HepG2 (cell line): ENCODE measurements around the gene RANBP2. TPM values are rescaled to one million over a fixed set of nuclear protein-coding genes. Genes with fewer than 3 reads are reported as not detected.

Experiments
- CBX5 ChIP-seq: sonication (generic); formaldehyde crosslinking; IDR thresholded peaks from 2 replicates; pipeline ENCODE4 v1.4.0; 2020; ENCODE audit warnings: missing genetic modification reagents, borderline replicate concordance
- CSRNP1 ChIP-seq: sonication (generic); formaldehyde crosslinking; IDR thresholded peaks from 2 replicates; pipeline ENCODE4 v1.8.1; 2023; ENCODE audit warnings: mild to moderate bottlenecking, missing genetic modification reagents
- ELK4 ChIP-seq: sonication (generic); formaldehyde crosslinking; IDR thresholded peaks from 2 replicates; pipeline ENCODE4 v1.9.0; 2021; ENCODE audit warnings: missing genetic modification reagents, borderline replicate concordance
- ESRRA ChIP-seq: sonication (generic); formaldehyde crosslinking; IDR thresholded peaks from 2 replicates; pipeline ENCODE4 v1.5.1; 2020; ENCODE audit warnings: mild to moderate bottlenecking, low read depth, missing genetic modification reagents
- FLYWCH1 ChIP-seq: sonication (generic); formaldehyde crosslinking; IDR thresholded peaks from 2 replicates; pipeline ENCODE4 v1.8.1; 2023; ENCODE audit warnings: mild to moderate bottlenecking, missing genetic modification reagents
- HIC2 ChIP-seq: sonication (generic); formaldehyde crosslinking; IDR thresholded peaks from 2 replicates; pipeline ENCODE4 v1.9.0; 2022; ENCODE audit warnings: low read depth, missing genetic modification reagents
- KAT2B ChIP-seq: fragments of 150-350 bp; IDR thresholded peaks from 2 replicates; pipeline ENCODE4 v1.6.1; 2014; ENCODE audit warnings: low read depth, low read length, borderline replicate concordance
- LBX2 ChIP-seq: sonication (generic); formaldehyde crosslinking; IDR thresholded peaks from 2 replicates; pipeline ENCODE4 v1.5.0; 2020; ENCODE audit warnings: missing genetic modification reagents, mild to moderate bottlenecking, borderline replicate concordance
- MAFG ChIP-seq: sonication (generic); formaldehyde crosslinking; IDR thresholded peaks from 2 replicates; pipeline ENCODE4 v1.5.1; 2020; ENCODE audit warnings: mild to moderate bottlenecking, missing genetic modification reagents
- MIER3 ChIP-seq: IDR thresholded peaks from 2 replicates; pipeline ENCODE4 v1.6.1; 2016; ENCODE audit warnings: missing compliant biosample characterization, borderline replicate concordance
- NPAS2 ChIP-seq: sonication (generic); formaldehyde crosslinking; IDR thresholded peaks from 2 replicates; pipeline ENCODE4 v1.8.0; 2022; ENCODE audit warnings: mild to moderate bottlenecking, missing genetic modification reagents, borderline replicate concordance
- NR2F1 ChIP-seq, 2 experiments: fragments of 450-650 bp in 1 of 2; formaldehyde crosslinking in 1 of 2; IDR thresholded peaks; 2 replicates each; pipeline versions ENCODE4 v1.5.0 to v1.6.1; 2016 to 2020; ENCODE audit warnings: mild to moderate bottlenecking in 1 of 2, missing compliant biosample characterization in 1 of 2, missing genetic modification reagents in 1 of 2, moderate library complexity in 1 of 2
- PBX2 ChIP-seq: IDR thresholded peaks from 2 replicates; pipeline ENCODE4 v1.6.1; 2016; ENCODE audit warnings: control low read depth
- PRPF4 ChIP-seq: fragments of 200-400 bp; formaldehyde crosslinking; IDR thresholded peaks from 2 replicates; pipeline ENCODE4 v1.6.1; 2016; ENCODE audit warnings: low read length, low read depth; ENCODE audit not compliant: poor library complexity, severe bottlenecking
- SYNCRIP ChIP-seq: fragments of 200-400 bp; formaldehyde crosslinking; IDR thresholded peaks from 2 replicates; pipeline ENCODE4 v1.6.1; 2018; ENCODE audit warnings: mild to moderate bottlenecking, low read depth, low read length; ENCODE audit not compliant: insufficient read depth
- ZFP36 ChIP-seq: fragments of 150-350 bp; IDR thresholded peaks from 2 replicates; pipeline ENCODE4 v1.6.1; 2018; ENCODE audit warnings: borderline replicate concordance, low read length, low read depth; ENCODE audit not compliant: partially characterized antibody
- ZFP37 ChIP-seq: sonication (generic); formaldehyde crosslinking; IDR thresholded peaks from 2 replicates; pipeline ENCODE4 v1.4.0; 2020; ENCODE audit warnings: missing genetic modification reagents, borderline replicate concordance
- ZNF230 ChIP-seq: sonication (generic); formaldehyde crosslinking; IDR thresholded peaks from 2 replicates; pipeline ENCODE4 v1.4.0; 2020; ENCODE audit warnings: mild to moderate bottlenecking, missing genetic modification reagents
- ZNF24 ChIP-seq: fragments of 450-650 bp; IDR thresholded peaks from 2 replicates; pipeline ENCODE4 v1.6.1; 2017; ENCODE audit warnings: antibody characterized with exemption, mild to moderate bottlenecking
- ZNF382 ChIP-seq: sonication (generic); formaldehyde crosslinking; IDR thresholded peaks from 2 replicates; pipeline ENCODE4 v1.5.0; 2020; ENCODE audit warnings: missing genetic modification reagents, mild to moderate bottlenecking, borderline replicate concordance
- ZNF709 ChIP-seq: sonication (generic); formaldehyde crosslinking; IDR thresholded peaks from 2 replicates; pipeline ENCODE4 v1.5.0; 2020; ENCODE audit warnings: mild to moderate bottlenecking, missing genetic modification reagents
- ZNF749 ChIP-seq: sonication (generic); formaldehyde crosslinking; IDR thresholded peaks from 2 replicates; pipeline ENCODE4 v1.8.0; 2022; ENCODE audit warnings: mild to moderate bottlenecking, missing genetic modification reagents, moderate library complexity, borderline replicate concordance
- polyA plus RNA-seq, 8 experiments: library from polyadenylated mRNA; depleted of rRNA in 3 of 8; stranded (reverse) in 7 of 8; unstranded in 1 of 8; fragments of >200 nt; fragmentation: Illumina TruSeq in 4 of 8; extraction: Trizol in 4 of 8; gene quantifications; 2 replicates each; pipeline versions ENCODE4 v1.2.1 to v1.2.3, GENCODE V29; 2011 to 2016; ENCODE audit warnings: low read depth in 4 of 8, missing spikeins in 1 of 8, mixed read lengths in 1 of 8; ENCODE audit not compliant: insufficient read depth in 1 of 8
- total RNA-seq, 5 experiments: library from RNA; depleted of rRNA; stranded (reverse); fragments of >200 nt; fragmentation: Illumina TruSeq; extraction: Trizol; gene quantifications; 2 replicates each; pipeline ENCODE4 v1.2.3, GENCODE V29; 2016; ENCODE audit warnings: low read depth in 1 of 5

Gene RANBP2
- total and polyA plus RNA-seq, 2 of the 13 experiments (the other 11 are each of a cell fraction or from before 2014, with no cell fraction given) = 12.2 to 87.0 TPM

- TF ChIP-seq CSRNP1 (CRISPR knock-in tag) (peak; percentile 98), LBX2 (no peak; the same call in 1 of the 2 replicates), PBX2 (no peak), NPAS2 (CRISPR knock-in tag) (no peak), ZFP36 (no peak), KAT2B (no peak), NR2F1 (CRISPR knock-in tag; IDR thresholded peaks at IDR 0.05) (peak in 1 of 2 experiments; percentile 59; a peak in 2 of 4 replicates), ELK4 (CRISPR knock-in tag) (peak; percentile 44; the same call in 1 of the 2 replicates), ZNF24 (peak; percentile 39; the same call in 1 of the 2 replicates), ZNF230 (CRISPR knock-in tag) (peak; percentile 95), ZFP37 (CRISPR knock-in tag) (peak; percentile 91), MAFG (CRISPR knock-in tag) (no peak; the same call in 1 of the 2 replicates), SYNCRIP (no peak), PRPF4 (no peak), ZNF382 (CRISPR knock-in tag) (no peak), HIC2 (CRISPR knock-in tag) (peak; percentile 83), MIER3 (CRISPR knock-in tag) (peak; percentile 99), ZNF709 (peak; percentile 91), ZNF749 (peak; percentile 99), CBX5 (peak; percentile 98; the same call in 1 of the 2 replicates), ESRRA (CRISPR knock-in tag) (peak; percentile 83), FLYWCH1 (CRISPR knock-in tag) (peak; percentile 95)
Measured at GRCh38 chr2:108719149-108720044, at the start of gene RANBP2 (continued).
